Measurements from ENCODE around the gene COX5A.
A peak's percentile ranks its signal among the peaks of the same experiment; 100 is the strongest.
"Not testable (repeated sequence)": the region's sequence is repeated elsewhere in the genome, so short reads cannot be mapped to it uniquely, and the experiment has no call there.

The COX5A gene

DNA sequence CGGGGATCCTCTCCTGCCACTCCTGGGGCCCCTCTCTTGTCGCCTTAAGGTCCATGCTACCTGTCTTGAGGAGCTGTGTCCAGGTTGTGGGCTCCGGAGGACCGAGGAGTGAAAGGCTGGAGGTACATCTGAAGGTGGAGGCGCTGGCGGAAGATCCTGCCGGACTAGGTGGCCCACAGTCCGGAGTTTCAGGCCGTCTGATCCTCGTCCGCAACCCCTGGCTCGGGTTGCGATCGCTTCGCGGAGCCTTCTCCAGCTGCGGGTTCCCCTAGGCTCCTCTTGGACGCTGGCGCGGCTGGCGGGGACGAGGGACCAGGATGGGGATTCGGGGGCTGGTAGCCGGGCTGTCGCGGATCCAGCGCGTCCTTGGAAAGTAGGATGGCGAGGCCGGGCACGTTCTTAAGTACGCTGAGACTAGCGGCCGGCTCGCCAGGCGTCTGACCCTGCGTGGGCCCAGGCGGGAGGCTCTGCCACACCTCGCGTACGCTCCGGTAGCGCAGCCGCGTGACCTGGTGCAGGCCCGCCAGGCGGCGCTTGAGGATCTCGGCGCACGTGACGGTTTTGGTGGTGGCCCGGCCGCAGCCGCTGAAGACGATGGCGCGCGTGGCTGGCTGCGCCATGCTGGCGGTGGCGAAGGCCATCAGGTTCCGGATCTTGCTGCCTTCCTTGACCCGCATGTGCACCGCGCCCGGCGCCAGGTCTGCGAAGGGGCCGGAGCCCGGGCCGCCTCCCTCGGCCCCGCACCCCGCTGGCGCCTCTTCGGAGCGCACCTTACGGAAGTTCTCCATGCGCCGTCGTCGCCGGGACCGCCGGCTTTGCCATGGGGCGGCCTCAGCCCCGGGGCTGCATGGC lies 18.1 kb upstream of the COX5A start:
- peak; percentile 70 for DNase-seq (ENCODE audit: low spot score)

DNA sequence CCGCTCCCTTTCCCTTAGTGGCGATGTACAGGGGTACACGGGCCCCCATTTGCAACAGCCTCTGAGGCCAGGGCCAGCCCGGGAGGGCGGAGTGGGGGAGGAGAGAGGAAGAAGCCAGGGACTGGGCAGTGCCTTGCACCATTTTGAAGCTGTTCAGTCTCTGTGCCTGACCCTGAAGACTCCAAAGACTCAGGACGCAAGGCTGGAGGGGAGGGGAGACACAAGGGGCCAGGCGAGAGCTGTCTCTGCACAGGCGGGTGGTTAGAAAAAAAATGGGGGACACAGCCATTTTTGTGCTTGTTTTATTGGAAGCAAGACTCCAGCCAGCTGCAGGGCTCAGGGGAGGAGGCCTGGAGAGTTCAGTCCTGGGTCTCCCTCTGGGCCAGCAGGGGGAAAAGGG lies 17.1 kb upstream of the COX5A start:
- DNase-seq (ENCODE audit: low spot score), result no peak

DNA sequence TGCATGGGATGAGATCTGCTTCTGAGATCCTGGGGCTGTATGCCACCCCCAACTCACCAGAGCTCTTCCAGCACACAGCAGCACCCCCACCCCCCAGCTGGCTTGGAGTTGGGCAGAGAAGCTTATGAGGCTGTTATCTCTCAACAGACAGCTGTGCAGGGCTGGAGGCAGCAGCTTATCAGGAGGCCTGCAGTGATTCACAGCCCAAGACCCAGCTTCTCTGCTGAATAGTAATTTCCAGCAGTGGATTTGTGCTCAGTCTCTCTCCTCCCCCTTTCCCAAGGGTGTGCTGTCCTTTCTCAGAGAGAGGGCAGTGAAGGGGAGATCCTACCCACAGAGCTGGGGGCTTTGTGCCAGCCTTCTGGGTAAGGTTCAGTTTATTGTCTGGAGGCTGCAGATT lies 16.6 kb upstream of the COX5A start:
- DNase-seq (ENCODE audit: low spot score), result peak; percentile 76

DNA sequence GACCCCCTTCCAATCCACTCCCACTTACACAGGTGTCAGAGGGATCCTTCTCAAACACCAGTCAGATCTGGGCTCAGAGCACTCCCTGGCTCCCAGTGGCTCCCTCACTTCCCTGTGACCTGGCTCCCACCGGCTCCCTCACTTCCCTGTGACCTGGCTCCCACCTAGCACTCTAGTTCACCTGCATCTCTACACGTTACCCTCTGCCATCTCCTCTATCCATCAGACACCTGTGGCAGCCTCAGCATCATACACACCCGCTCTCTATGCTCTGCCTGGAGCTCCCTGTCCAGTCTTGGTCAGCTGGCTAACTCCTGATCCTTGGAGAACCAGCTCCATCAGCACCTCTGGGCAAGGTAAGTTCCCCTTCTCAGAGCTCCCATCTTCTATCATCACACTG lies 13.1 kb upstream of the COX5A start:
- no peak for DNase-seq (ENCODE audit: low spot score)

DNA sequence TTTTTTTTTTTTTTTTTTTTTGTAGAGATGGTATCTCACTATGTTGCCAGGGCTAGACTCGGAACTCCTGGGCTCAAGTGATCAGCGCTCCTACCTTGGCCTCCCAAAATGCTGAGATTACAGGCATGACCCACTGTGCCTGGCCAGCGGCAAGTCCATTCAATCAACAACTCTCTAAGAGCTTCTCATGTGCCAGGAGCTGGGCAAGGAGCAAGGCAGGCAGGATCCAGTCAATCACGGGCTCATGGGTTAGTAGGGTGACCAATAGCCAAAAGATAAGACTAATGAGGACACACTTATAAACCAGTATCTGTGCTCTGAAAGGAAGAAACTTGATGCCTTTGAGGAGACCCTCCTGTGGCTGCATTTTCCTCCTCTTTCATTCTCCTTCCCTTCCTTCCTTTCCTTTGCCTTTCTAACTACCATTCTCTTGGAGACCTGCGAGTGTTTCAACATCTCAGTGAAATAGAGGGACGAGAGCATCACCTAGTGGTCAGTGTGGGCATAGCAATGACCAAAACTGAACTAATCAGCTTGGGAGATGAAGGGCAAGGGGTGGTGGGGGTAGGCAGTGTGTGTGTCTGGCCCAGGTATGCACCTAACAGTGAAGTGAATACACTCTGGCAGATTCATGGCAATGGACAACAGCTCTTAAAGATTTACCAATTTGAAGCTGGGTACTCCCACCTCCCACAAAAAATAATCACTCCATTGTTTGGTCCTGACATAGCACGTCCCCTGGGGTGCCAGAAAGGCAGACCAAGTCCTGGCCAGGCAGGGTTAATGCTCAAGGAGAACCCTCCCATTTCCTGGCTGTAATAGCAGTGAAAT lies 12.4 kb upstream of the COX5A start:
- DNase-seq (ENCODE audit: low spot score), result peak; percentile 87

DNA sequence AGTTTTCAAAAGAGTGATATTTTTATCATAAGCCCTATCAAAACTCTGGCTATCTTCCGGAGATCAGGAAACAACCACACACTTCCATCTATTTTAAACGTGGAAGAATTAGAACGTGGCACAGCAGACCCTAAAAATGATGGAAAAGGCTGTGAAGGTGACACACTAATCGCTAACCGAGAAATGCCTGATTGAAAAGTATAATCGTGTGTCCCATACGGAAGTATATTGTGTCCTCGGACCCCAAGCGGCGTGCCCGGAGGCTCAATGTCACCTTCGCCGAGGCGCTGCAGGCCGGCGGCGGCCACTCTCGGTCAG lies 642 bp downstream of the COX5A start:
- DNase-seq (ENCODE audit: low spot score), result no peak

DNA sequence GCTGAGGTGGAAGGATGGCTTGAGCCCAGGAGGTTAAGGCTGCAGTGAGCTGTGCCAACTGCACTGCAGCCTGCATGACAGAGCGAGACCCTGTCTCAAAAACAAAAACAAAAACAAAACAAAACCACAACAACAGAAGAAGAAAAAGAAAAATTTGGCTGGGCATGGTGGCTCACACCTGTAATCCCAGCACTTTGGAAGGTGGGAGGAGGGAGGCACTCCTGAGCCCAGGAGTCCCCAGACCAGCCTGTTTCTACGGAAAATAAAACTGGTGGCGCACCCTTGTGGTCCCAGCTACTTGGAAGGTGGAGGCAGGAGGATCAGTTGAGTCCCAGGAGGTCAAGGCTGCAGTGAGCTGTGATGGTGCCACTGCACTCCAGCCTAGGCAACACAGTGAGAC lies 2.7 kb downstream of the COX5A start:
- DNase-seq (ENCODE audit: low spot score), result peak; percentile 56

DNA sequence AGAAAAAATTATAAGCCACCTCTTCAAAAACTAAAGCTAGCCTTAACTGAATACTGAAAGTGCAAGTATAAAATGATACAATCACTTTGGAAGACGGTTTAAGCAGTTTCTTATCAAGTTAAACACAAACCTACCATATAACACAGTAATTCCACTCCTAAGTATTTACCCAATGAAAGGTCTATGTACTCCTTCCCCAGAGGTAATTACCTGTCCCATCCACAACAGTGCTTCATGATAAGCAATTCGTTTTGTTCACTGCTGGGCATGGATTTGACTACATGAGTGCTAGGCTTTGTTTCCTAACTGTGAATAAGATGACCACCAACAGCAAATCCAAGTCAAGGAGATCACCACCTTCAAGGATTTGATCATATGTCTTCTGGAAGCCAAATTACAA lies 4.3 kb downstream of the COX5A start:
- no peak for DNase-seq (ENCODE audit: low spot score)

DNA sequence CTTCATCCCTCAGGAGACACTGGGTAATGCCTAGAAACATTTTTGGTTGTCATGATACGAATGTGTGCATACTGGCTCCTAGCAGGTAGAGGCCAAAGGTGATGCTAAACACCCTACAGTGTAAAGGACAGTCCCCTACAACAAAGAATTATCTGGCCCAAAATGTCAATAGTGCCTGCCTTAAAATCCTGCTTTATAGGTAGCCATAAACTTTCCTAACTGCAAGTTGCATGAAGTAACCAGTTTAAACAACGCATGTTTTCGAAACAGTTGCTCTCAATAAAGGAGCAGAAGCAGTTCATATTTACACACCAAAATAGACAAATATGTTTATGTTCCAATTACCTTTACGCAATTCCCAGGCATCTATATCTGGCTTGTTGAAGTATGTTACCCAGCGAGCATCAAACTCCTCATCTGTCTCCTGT lies 9.1 kb downstream of the COX5A start:
- no peak for DNase-seq (ENCODE audit: low spot score)

DNA sequence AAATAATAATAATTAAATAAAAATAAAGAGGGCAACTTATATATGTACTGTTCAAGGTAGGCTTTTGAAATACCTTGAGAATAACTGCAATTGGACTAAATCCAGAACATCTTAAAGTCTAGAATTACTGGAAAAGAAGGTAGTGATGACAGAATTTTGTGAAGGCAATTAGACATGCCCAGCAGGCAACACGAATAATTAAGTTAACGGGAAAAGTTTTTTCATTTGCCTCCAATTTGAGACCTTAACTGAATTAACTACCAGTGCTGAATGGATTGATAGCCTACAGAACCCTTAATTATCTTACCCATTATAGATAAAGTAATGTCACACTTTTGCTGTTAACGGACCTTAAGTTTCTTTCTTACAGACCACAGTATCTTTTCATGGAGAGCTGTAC lies 13.3 kb downstream of the COX5A start:
- DNase-seq (ENCODE audit: low spot score), result no peak

DNA sequence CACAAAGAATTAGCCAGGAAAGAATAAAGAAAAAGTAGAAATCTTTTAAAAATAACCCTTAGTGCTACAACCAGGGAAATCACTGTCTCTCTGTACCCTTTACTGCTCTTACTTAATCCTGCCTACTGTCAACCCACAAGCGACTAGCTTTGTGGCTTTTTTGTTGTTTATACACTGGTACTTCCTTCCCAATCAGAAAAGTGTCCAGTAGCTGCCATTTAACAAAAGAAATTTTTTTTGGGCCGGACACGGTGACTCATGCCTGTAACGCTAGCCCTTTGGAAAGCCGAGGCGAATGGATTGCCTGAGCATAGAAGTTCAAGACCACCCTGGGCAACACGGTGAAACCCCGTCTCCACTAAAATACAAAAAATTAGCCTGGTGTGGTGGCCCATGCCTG lies 17.4 kb downstream of the COX5A start:
- DNase-seq (ENCODE audit: low spot score), result no peak

DNA sequence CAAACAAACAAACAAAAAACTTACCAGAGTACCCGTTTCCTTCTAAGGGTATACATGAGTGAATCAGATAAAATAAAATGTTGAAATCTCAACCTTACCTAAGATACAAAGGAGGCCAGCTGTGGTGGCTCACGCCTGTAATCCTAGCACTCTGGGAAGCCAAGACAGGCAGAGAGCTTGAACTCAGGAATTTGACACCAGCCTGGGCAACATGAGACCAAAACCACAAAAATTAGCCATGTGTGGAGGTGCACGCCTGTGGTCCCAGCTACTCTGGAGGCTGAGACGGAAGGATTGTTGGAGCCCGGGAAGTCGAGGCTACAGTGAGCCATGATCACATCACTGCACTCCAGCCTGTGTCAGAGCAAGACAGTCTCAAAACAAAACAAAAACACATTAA lies 20.2 kb downstream of the COX5A start:
- DNase-seq (ENCODE audit: low spot score), result no peak

DNA sequence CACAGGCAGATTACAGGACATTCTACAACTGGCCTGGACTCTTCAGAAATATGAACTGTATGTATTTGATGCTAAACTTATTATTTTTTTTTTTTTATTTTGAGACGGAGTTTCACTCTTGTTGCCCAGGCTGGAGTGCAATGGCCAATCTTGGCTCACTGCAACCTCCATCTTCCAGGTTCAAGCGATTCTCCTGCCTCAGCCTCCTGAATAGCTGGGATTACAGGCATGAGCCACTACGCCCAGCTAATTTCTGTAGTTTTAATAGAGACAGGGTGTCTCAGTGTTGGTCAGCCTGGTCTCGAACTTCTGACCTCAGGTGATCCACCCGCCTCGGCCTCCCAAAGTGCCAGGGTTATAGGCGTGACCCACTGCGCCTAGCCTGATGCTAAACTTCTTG lies 24.1 kb downstream of the COX5A start:
- not testable (repeated sequence) for DNase-seq (ENCODE audit: low spot score)

DNA sequence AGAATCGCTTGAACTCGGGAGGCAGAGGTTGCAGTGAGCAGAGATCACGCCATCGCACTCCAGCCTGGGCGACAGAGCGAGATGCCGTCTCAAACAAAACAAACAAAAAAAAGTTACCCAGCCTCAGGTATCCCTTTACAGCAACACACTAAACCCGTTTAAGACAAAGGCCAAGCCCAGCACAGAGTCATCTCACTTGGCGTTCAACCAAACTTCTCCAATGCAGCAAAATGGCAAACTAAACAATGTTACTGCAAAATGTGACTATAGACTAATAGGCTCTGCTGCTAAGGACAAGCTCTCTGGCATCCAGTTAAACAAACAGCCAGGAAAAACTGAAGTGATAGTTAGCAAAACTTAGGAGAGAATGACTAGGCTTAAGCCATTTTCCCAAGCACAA lies 24.8 kb downstream of the COX5A start:
- DNase-seq (ENCODE audit: low spot score), result no peak

DNA sequence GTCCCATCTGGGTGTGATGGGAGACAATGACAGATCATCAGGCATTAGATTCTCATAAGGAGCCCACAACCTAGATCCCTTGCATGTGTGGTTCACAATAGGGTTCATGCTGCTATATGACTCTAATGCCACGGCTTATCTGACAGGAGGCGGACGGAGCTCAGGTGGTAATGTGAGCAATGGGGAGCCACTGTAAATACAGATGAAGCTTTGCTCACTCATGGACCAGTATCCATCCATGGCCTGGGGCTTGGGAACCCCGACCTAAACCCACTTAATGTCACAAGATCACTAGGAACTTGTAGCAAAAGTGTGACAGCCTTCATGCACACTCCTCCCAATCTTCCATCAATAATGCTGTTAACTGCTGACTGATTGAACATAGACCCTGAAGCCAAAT lies 29.2 kb downstream of the COX5A start:
- DNase-seq (ENCODE audit: low spot score), result no peak

DNA sequence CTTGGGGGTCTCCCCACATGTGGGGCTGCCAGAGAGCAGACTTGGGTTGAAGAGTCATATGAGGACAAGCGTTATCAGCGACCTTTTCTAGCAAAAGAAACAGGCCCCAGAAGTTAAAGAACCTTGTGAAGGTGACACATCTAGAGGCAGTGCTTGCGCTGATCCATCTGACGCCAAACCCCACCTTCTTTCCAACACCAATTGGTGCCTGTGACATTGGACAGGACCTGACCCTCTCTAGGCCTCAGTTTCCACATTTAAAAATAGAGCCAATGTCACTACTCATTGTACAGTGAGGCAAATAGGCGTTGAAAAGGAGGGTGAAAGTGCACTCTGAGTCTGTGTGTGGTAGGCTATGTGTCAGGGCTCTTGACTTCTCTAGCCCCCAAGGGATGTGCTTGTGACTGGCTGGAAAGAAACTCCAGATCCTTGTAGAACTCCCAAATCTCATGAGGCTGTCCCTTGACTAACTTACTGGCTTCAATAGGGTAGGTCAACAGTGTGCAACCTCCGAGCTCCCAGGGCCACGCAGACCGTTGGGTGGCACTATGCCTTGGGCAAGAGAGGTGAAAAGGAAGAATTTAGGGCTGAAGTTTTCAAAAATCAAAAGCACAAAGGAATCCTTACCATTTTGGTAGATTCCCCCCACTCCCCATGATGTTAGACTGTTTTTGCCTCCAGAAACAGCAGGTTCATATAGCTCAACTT lies 30.6 kb downstream of the COX5A start:
- no peak for DNase-seq (ENCODE audit: low spot score)

DNA sequence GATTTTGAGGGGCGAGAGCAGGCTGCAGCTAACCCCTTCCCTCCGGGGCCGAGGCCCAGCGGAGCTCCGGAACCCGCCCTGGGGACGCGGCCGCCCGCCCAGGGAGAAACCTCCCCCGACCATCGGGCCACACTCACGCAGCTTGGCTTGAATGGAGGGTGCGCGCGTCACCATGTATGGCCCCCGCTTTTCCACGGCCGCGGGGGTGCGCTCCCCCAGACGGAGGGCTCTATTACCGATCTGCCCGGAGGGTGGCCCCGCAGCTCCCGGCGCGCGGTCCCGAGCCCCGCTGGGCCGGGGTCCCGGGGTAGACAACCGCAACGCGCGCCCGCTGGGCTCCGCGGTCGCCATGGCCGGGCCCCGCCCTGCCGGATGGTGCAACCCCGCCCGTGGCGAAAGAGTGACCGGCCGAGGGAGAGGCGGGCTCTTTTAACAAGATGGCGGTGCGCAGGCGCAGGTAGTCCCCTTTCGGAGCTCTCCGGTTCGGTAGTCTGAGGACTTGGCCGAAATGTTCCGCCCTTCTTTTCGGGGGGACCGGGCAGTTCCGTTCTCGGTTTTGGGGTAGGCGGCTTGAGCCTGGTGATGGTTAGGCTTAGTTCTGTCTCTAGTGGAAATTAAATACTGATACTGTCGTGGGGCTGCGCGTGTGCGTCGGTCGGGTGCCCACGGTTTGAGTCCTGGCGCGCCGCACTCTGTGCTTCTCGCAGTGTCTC lies 31.3 kb downstream of the COX5A start, which contains the start of gene FAM219B:
Gene FAM219B (minus strand): TSS at position 402 of the 713 bp plus-strand sequence. CDS start 51 bp downstream, at position 351.
- peak; percentile 87 for DNase-seq (ENCODE audit: low spot score)

DNA sequence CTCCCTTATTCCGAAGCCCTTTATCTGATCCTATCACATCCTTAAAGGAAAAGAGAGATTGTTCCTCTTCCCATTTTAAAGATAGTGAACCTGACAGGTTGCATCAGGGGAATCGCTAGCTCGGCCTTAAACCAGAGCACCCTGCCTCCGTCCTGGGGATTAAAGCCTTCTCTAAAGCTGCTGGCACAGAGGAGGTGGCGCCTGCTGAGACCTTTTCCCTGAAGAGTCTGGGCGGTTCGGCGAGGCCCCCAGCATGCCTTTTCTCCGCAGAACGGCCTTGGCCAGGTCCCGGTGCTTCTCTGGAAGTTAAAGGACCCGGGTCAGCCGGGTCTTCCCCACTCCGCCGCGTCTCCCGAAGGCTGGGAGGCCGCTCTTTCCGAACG lies 31.8 kb downstream of the COX5A start:
- DNase-seq (ENCODE audit: low spot score), result peak; percentile 57

DNA sequence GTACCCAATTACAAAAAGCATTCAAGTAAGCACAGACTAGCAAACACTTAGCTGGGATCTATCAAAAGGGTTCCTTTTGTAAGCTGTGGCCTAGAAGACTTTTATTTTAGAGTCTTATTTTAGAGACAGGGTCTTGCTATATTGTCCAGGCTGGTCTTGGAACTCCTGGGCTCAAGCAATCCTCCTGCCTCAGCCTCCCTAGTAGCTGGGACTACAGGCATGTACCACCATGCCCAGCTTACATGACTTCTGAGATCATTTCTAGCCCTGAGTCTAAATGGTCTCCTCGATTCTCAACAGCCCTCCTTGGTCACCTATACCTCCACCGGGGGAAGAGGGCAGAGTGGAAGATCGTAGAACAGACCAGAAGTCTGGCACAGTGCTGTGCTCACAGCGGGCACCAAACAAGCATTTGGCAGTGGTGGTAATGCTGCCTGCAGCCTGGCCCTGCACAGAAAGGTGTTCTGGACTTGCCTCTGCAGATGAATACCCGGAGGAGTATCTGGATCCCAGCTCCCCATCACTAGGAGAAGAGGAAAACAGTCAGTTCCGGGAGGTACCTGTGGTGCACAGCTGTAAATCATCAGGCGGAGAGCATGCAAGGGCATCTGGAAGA lies 33.6 kb downstream of the COX5A start:
- DNase-seq (ENCODE audit: low spot score), result no peak

DNA sequence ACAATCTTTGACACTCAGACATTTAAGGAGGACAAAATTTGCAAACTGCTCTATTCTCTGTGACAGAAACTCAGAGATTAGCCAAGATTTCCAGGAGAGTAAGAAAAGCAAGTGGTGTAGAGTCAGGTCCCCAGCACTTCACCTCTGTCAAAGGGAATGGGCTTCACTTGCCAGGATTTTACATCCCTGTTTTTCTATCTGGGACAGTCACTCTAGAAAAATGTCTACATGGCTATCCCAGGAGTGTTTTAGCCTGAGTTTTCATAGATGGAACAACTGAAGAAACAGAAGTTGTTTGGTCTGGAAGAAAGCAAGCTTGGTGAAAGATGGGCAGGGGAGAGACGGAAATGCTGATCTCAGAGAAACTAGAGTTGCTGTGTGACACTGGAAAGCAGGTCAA lies 34.2 kb downstream of the COX5A start:
- no peak for DNase-seq (ENCODE audit: low spot score)
